ENCODE measurements around the gene PCOLCE2.

- TF ChIP-seq, protein P1, sequence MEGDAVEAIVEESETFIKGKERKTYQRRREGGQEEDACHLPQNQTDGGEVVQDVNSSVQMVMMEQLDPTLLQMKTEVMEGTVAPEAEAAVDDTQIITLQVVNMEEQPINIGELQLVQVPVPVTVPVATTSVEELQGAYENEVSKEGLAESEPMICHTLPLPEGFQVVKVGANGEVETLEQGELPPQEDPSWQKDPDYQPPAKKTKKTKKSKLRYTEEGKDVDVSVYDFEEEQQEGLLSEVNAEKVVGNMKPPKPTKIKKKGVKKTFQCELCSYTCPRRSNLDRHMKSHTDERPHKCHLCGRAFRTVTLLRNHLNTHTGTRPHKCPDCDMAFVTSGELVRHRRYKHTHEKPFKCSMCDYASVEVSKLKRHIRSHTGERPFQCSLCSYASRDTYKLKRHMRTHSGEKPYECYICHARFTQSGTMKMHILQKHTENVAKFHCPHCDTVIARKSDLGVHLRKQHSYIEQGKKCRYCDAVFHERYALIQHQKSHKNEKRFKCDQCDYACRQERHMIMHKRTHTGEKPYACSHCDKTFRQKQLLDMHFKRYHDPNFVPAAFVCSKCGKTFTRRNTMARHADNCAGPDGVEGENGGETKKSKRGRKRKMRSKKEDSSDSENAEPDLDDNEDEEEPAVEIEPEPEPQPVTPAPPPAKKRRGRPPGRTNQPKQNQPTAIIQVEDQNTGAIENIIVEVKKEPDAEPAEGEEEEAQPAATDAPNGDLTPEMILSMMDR (IDR thresholded peaks at IDR 0.05), result no peak
- no peak for TF ChIP-seq POLR2A (IDR thresholded peaks at IDR 0.05)
These were observed 109.3 kb downstream of the PCOLCE2 start for GRCh38 chr3:142779591-142779990.
